ENCODE data around the gene SRXN1. TPM values are rescaled to one million over a fixed set of nuclear protein-coding genes. Genes with fewer than 3 reads are reported as not detected.

SRXN1 gene
- total RNA-seq, 1 experiment from 2014 or later: 80.8 TPM

GRCh38 chr20:650281-650680, 2.7 kb downstream of the SRXN1 start (continued):
- TF ChIP-seq FOSL1 (IDR thresholded peaks at IDR 0.05; ENCODE audit: low read depth) (no peak), REST (IDR thresholded peaks at IDR 0.05; ENCODE audit: low read depth) (no peak), POLR2A (IDR thresholded peaks at IDR 0.05; ENCODE audit: borderline replicate concordance, extremely low read depth, insufficient read depth, insufficient read length) (no peak), ZFX (IDR thresholded peaks at IDR 0.05) (no peak), SIN3A (IDR thresholded peaks at IDR 0.05; ENCODE audit: low read depth) (no peak)

- Histone ChIP-seq H3K9me3 (ENCODE audit: control insufficient read depth in 1 of 2, insufficient read depth in 1 of 2, low read depth in 1 of 2, low read length in 2 of 2) (peaks cover 4 to 17% of the 10 kb centered on the region in 2 experiments; a peak in 2 of 4 replicates), H4K20me1 (ENCODE audit: insufficient read depth) (peaks cover 3% of the 10 kb centered on the region; the same call in 1 of the 2 replicates), H3K27me3 (ENCODE audit: insufficient read depth, low read length) (no peaks in the 10 kb centered on the region), H3K4me3 (replicated peaks in 1 of 2; ENCODE audit: low read depth in 1 of 2, low read length in 2 of 2) (no peak overlapping the region), H3K79me2 (ENCODE audit: insufficient read depth, low read length) (peaks cover 61% of the 10 kb centered on the region), H3K4me2 (ENCODE audit: low read length) (no peak overlapping the region), H3K9ac (ENCODE audit: low read length) (no peak overlapping the region), H3K36me3 (ENCODE audit: control insufficient read depth in 1 of 2, insufficient read depth in 2 of 2, low read length in 2 of 2) (peaks cover 18 to 42% of the 10 kb centered on the region in 2 experiments), H3K9me2 (ENCODE audit: insufficient read depth) (no peaks in the 10 kb centered on the region), H3K27ac (ENCODE audit: low read depth, low read length) (no peak overlapping the region), H3K4me1 (ENCODE audit: control insufficient read depth in 1 of 2, insufficient read depth in 2 of 2, low read length in 2 of 2) (peaks cover 17 to 46% of the 10 kb centered on the region in 2 experiments), H2AFZ (ENCODE audit: low read depth, low read length, poor library complexity, severe bottlenecking) (no peak overlapping the region)
- CTCF ChIA-PET: interaction anchor here (0.8 to 1.0 kb wide), 2 partner anchors 21 to 80 kb away, joined by 3 read pairs; no protein-coding TSS in a partner anchor
- RAD21 ChIA-PET (ENCODE audit: low non-redundant PET in 1 of 2, low total read pairs in 2 of 2, uncharacterized antibody in 2 of 2, unreplicated experiment in 2 of 2): no interaction called here
- DNase-seq (ENCODE audit: low read depth, low spot score) (no peak), ATAC-seq (no peak)
- TSS peak; percentile 4 for BruUV-seq (replicated peaks)
- POLR2A ChIA-PET: interaction anchor here (0.6 kb wide), 1 partner anchor 282 kb away, joined by 3 read pairs; no protein-coding TSS in a partner anchor
- no peak for TF ChIP-seq SRF (IDR thresholded peaks at IDR 0.05; ENCODE audit: low read depth)
- peak; percentile 29; the same call in 1 of the 2 replicates for TF ChIP-seq CBX3 (IDR thresholded peaks at IDR 0.05; ENCODE audit: low read depth)
- intact Hi-C loops (cut with micrococcal nuclease): no loop called here
Observed at GRCh38 chr20:647479-648019, 5.5 kb downstream of the SRXN1 start.
